BLaER1 (cell line): ENCODE measurements around the gene GJB2.

ENCODE experiments used
- H3K27ac ChIP-seq: shearing (Covaris generic); formaldehyde crosslinking; 2 replicates; pipeline ENCODE4 v1.8.1; 2022
- H3K27me3 ChIP-seq: shearing (Covaris generic); formaldehyde crosslinking; 2 replicates; pipeline ENCODE4 v1.8.1; 2022
- H3K36me3 ChIP-seq: shearing (Covaris generic); formaldehyde crosslinking; 2 replicates; pipeline ENCODE4 v1.8.1; 2022
- H3K4me1 ChIP-seq: shearing (Covaris generic); formaldehyde crosslinking; 2 replicates; pipeline ENCODE4 v1.8.1; 2022
- H3K4me2 ChIP-seq: shearing (Covaris generic); formaldehyde crosslinking; 2 replicates; pipeline ENCODE4 v1.8.1; 2022
- H3K4me3 ChIP-seq: shearing (Covaris generic); formaldehyde crosslinking; 2 replicates; pipeline ENCODE4 v1.8.1; 2022
- H3K9ac ChIP-seq: shearing (Covaris generic); formaldehyde crosslinking; 2 replicates; pipeline ENCODE4 v1.8.1; 2022
- H3K9me3 ChIP-seq: shearing (Covaris generic); formaldehyde crosslinking; 2 replicates; pipeline ENCODE4 v1.8.1; 2022
- H4K20me1 ChIP-seq: shearing (Covaris generic); formaldehyde crosslinking; 2 replicates; pipeline ENCODE4 v1.8.1; 2022
- Cebpa-rat ChIP-seq: shearing (Covaris generic); IDR thresholded peaks from 2 replicates; pipeline ENCODE4 v1.8.1; 2022

The GJB2 gene

GRCh38 chr13:20192836-20193161 is at the start of gene GJB2:
TSS of gene GJB2 (minus strand) at chr13:20192938. CDS start at chr13:20189581, 3,357 bp downstream.
- no peaks in the 10 kb centered on the region for H3K9me3 ChIP-seq
- peaks cover 85% of the 10 kb centered on the region for H3K27me3 ChIP-seq
- no peak within 1 kb of the TSS for H3K27ac ChIP-seq
- H4K20me1 ChIP-seq: peaks cover 32% of the 10 kb centered on the region
- no peak within 1 kb of the TSS for H3K9ac ChIP-seq
- H3K4me2 ChIP-seq: peak within 1 kb of the TSS; percentile 96
- no peak for TF ChIP-seq Cebpa-rat
- peaks cover 19% of the 10 kb centered on the region for H3K4me1 ChIP-seq
- peak within 1 kb of the TSS; percentile 69 for H3K4me3 ChIP-seq
- no peaks in the 10 kb centered on the region for H3K36me3 ChIP-seq

GRCh38 chr13:20241593-20241992 is 48.9 kb upstream of the GJB2 start:
- Histone ChIP-seq H4K20me1 (no peaks in the 10 kb centered on the region), H3K4me3 (no peak overlapping the region), H3K27me3 (no peaks in the 10 kb centered on the region), H3K4me1 (no peaks in the 10 kb centered on the region), H3K36me3 (no peaks in the 10 kb centered on the region), H3K9ac (no peak overlapping the region), H3K4me2 (no peak overlapping the region), H3K9me3 (no peaks in the 10 kb centered on the region), H3K27ac (no peak overlapping the region)
- TF ChIP-seq Cebpa-rat: no peak

GRCh38 chr13:20239748-20240147 is 47.0 kb upstream of the GJB2 start:
- H4K20me1 ChIP-seq: no peaks in the 10 kb centered on the region
- H3K36me3 ChIP-seq: no peaks in the 10 kb centered on the region
- no peak for TF ChIP-seq Cebpa-rat
- H3K27me3 ChIP-seq: no peaks in the 10 kb centered on the region; the same call in 1 of the 2 replicates
- no peaks in the 10 kb centered on the region for H3K4me1 ChIP-seq
- H3K9ac ChIP-seq: no peak overlapping the region
- H3K27ac ChIP-seq: no peak overlapping the region
- H3K4me2 ChIP-seq: no peak overlapping the region
- H3K9me3 ChIP-seq: no peaks in the 10 kb centered on the region
- no peak overlapping the region for H3K4me3 ChIP-seq

- H3K27me3 ChIP-seq: peaks cover 46% of the 10 kb centered on the region
- H3K4me3 ChIP-seq: peak overlapping the region; percentile 46
- no peaks in the 10 kb centered on the region for H3K36me3 ChIP-seq
- peaks cover 7% of the 10 kb centered on the region for H3K4me1 ChIP-seq
- H3K27ac ChIP-seq: no peak overlapping the region
- H3K9ac ChIP-seq: no peak overlapping the region
- H4K20me1 ChIP-seq: peaks cover 6% of the 10 kb centered on the region; the same call in 1 of the 2 replicates
- TF ChIP-seq Cebpa-rat: no peak
- H3K4me2 ChIP-seq: peak overlapping the region; percentile 43
- peaks cover 21% of the 10 kb centered on the region for H3K9me3 ChIP-seq
These were observed 40.0 kb upstream of the GJB2 start for GRCh38 chr13:20232556-20233277.

GRCh38 chr13:20231839-20232555 is 39.3 kb upstream of the GJB2 start, which contains the start of gene GJB6:
TSS of gene GJB6 (minus strand) at chr13:20232319. CDS start at chr13:20223480, 8,839 bp downstream.
- Histone ChIP-seq H4K20me1 (peaks cover 6% of the 10 kb centered on the region; the same call in 1 of the 2 replicates), H3K9ac (no peak within 1 kb of the TSS), H3K4me3 (peak within 1 kb of the TSS; percentile 46), H3K4me1 (peaks cover 7% of the 10 kb centered on the region), H3K4me2 (peak within 1 kb of the TSS; percentile 43), H3K36me3 (no peaks in the 10 kb centered on the region), H3K9me3 (peaks cover 21% of the 10 kb centered on the region), H3K27me3 (peaks cover 46% of the 10 kb centered on the region), H3K27ac (no peak within 1 kb of the TSS)
- TF ChIP-seq Cebpa-rat: no peak

- peaks cover 46% of the 10 kb centered on the region for H3K27me3 ChIP-seq
- no peaks in the 10 kb centered on the region for H3K36me3 ChIP-seq
- no peak overlapping the region for H3K9ac ChIP-seq
- no peak overlapping the region for H3K27ac ChIP-seq
- peak overlapping the region; percentile 46; the same call in 1 of the 2 replicates for H3K4me3 ChIP-seq
- peaks cover 21% of the 10 kb centered on the region for H3K9me3 ChIP-seq
- no peak overlapping the region for H3K4me2 ChIP-seq
- no peak for TF ChIP-seq Cebpa-rat
- H4K20me1 ChIP-seq: peaks cover 6% of the 10 kb centered on the region; the same call in 1 of the 2 replicates
- peaks cover 7% of the 10 kb centered on the region for H3K4me1 ChIP-seq
These were observed 38.4 kb upstream of the GJB2 start for GRCh38 chr13:20230913-20231838.

GRCh38 chr13:20227730-20228129 is 35.0 kb upstream of the GJB2 start:
- Histone ChIP-seq H3K27ac (no peak overlapping the region), H3K4me2 (no peak overlapping the region), H3K4me1 (peaks cover 7% of the 10 kb centered on the region), H3K9ac (no peak overlapping the region), H4K20me1 (peaks cover 6% of the 10 kb centered on the region; the same call in 1 of the 2 replicates), H3K9me3 (peaks cover 17% of the 10 kb centered on the region), H3K4me3 (no peak overlapping the region), H3K27me3 (peaks cover 31% of the 10 kb centered on the region), H3K36me3 (no peaks in the 10 kb centered on the region)
- TF ChIP-seq Cebpa-rat: no peak

GRCh38 chr13:20227288-20227687 is 34.5 kb upstream of the GJB2 start:
- Histone ChIP-seq H3K4me2 (no peak overlapping the region), H3K27ac (no peak overlapping the region), H3K4me1 (peaks cover 3% of the 10 kb centered on the region), H4K20me1 (peaks cover 6% of the 10 kb centered on the region; the same call in 1 of the 2 replicates), H3K36me3 (no peaks in the 10 kb centered on the region), H3K9ac (no peak overlapping the region), H3K9me3 (peaks cover 12% of the 10 kb centered on the region), H3K27me3 (peaks cover 26% of the 10 kb centered on the region), H3K4me3 (no peak overlapping the region)
- TF ChIP-seq Cebpa-rat: no peak

- Histone ChIP-seq H3K36me3 (no peaks in the 10 kb centered on the region), H3K4me2 (no peak overlapping the region), H3K9me3 (no peaks in the 10 kb centered on the region), H3K27ac (no peak overlapping the region), H3K9ac (no peak overlapping the region), H3K4me1 (no peaks in the 10 kb centered on the region), H4K20me1 (no peaks in the 10 kb centered on the region), H3K27me3 (no peaks in the 10 kb centered on the region), H3K4me3 (no peak overlapping the region)
- TF ChIP-seq Cebpa-rat: no peak
These were observed 29.8 kb upstream of the GJB2 start for GRCh38 chr13:20222553-20222952.
